GM20431 (cell line): ENCODE results near the gene MEGF8.

ENCODE experiments used
- in situ Hi-C: fragments of 300-500 bp; cut with MseI, MboI; formaldehyde crosslinking; loops from one replicate; pipeline ENCODE4 v1.15.0; 2020; ENCODE audit warnings: low sequenced_read_pairs; ENCODE audit not compliant: unreplicated experiment

Gene MEGF8

DNA sequence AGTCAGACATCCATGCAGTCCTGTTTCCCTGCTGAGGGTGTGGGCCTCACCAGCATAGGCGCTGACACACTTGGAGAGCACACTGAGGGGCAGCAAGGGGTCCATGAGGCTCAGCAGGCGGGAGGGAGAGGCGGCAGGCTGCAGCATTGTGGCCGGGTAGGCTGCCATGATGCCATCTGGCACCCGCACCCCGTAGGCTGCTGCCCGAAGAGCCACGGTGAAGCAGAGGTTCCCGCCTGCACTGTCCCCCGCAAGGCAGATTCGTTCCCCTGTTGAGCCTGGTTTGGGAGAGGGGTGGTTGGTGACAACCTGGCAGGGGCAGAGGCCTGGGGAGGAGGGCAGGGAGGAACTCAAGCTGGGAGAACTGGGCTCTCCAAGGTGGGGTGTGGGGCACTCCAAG is 80.7 kb downstream of the MEGF8 start:
- in situ Hi-C loops: no loop called here

DNA sequence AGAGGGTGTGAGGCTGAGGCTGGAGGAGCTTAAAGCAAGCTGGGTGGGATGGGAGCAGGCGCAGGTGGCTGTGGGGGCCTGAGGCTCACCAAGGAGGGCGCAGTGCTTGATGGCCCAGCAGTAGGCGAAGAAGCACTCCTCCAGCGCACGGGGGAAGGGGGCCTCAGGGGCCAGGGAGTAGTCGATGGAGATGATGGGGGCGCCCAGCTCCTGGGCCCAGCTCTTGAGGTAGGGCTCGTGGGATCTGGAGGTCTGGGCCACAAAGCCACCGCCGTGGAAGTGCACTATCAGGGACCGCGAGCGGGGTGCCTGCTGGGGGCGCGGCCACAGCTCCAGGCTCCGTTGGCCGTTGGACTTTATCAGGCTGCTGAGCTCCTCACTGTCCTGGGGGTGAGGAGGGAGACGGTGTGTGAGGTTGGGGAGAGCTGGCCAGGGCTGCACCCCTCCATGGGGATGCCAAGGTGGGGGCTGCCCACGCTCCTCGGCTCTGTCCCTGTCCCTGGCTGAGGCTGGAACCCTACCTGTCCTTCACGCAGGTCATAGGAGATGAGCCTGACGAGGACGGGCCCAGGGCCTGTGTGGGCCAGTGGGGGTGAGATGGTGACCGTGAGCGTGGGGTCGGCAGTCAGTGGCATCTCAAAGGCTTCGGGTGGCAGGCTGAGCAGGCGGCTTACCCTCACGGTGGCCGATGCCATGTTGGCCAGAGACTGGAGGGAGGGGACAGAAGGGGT is 81.8 kb downstream of the MEGF8 start:
- in situ Hi-C loops: no loop called here

DNA sequence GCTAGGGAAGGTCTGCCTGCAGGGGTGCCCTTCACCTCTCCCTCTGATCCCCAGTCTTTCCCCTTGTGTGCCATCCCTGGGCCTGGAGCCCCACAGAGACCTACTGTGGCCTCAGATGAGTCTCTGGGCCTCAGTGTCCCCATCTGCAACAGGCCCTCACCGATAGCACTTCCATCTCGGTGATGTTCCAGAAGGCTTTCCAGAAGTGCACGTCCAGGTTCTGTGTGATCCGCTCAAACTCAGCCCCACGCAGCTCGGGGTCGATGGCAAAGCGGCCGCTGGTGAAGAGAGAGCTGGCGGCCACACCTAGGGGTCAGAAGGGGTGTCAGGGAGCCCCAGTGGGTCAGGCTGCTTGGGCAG is 82.4 kb downstream of the MEGF8 start:
- in situ Hi-C loops: no loop called here

DNA sequence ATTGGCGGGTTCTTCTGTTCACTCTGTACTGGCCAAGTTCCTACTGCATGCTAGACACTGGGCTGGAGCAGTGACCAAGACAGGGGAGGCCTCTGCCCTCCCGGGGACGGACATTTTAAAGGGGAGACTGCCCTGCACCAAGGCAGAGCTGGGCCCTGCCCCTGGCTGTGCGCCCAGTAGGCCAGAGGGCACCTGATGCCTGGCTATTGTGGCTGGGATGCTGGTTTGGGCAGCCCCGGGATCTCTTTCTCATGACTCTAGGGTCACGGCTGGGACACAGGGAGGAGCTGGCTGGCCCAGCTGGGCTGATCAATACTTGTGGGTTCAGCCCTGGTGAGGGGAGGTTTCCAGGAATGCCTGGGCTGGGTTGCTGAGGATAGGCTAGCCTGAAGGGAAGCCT is 84.0 kb downstream of the MEGF8 start:
- in situ Hi-C loops: no loop called here

GRCh38 chr19:42410371-42410770 is 84.9 kb downstream of the MEGF8 start:
- in situ Hi-C loops: no loop called here

GRCh38 chr19:42411581-42412178 is 86.2 kb downstream of the MEGF8 start:
- in situ Hi-C loops: no loop called here

DNA sequence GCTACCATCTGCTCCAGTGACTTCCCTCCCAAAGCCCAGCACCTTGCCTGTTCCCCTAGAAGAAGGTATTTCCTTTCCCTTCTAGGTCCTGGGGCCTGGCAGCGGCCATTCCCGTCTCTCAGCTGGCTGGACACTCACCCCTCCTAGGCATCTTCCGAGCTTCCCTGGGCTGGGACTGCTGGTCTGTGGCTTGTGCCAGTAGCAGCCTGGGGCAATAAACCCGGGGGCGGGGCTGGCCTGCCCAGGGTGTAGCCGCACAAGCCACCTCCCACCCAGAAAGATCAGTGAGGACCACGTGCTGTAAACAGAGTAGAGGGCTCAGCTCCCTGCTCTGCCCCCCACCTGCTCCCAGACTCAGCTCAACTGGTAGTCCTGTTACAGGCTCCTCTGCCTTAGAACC is 86.8 kb downstream of the MEGF8 start:
- in situ Hi-C loops: no loop called here

DNA sequence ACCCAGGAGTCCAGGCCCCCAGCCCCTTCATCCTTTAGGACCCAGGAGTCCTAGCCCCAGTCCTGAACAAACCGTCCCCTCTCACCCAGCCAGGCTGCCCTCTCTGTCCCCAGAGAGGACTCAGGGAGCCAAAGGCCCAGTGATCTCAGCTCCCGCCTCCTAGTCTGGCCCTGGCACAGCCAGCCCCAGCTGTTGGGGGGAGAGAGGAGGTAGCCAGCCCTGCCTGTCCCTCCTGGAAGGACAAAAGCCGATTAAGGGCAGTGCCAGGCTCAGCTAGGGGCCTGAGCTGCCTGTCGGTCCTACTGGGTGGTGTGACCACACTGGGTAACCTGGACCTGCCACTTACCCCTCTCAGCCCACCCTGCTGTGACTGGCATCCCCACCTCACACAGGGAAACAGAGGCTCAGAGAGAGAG is 87.2 kb downstream of the MEGF8 start:
- in situ Hi-C loops: no loop called here

GRCh38 chr19:42419309-42419708 is 93.9 kb downstream of the MEGF8 start:
- in situ Hi-C loops: no loop called here

GRCh38 chr19:42420055-42420544 is 94.7 kb downstream of the MEGF8 start:
- in situ Hi-C loops: no loop called here

DNA sequence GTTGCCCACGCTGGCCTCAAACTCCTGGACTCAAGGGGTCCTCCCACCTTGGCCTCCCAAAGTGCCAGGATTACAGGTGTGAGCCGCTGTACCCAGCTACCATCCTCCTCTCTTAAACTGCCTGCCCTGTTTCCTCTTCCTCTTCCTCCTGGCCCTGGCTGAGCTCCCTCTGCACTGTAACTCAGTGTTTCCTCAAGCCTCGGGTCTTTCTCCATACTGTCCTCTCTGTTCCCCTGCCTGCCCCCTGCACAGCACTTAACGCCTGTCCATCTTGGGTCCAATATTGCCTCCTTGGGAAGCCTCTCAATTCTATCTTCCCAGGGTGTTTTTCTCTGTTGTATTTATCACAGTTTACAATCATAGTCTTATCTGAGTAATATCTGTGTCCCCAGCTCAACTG is 95.7 kb downstream of the MEGF8 start:
- in situ Hi-C loops: no loop called here

DNA sequence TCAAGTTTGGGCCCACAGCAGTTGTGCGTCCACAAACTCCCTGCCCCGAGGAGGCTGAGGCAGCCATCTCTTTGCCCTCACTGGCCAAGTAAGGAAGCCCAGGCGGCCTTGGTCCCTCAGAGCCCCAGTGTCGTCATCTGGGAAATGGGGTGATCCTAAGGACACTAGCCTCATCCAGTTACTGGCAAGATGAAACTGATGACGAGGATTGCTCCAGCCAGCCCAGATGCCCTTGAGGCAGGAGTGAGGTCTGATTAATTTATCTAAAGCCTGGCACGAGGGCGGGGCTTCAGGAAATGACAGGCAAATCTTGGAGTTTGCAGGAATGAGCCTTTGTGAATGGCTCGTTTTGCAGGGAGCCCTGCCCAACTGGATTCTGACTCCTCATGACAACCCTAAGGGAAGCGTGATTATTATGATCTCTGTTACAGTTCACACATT is 96.2 kb downstream of the MEGF8 start:
- in situ Hi-C loops: no loop called here

DNA sequence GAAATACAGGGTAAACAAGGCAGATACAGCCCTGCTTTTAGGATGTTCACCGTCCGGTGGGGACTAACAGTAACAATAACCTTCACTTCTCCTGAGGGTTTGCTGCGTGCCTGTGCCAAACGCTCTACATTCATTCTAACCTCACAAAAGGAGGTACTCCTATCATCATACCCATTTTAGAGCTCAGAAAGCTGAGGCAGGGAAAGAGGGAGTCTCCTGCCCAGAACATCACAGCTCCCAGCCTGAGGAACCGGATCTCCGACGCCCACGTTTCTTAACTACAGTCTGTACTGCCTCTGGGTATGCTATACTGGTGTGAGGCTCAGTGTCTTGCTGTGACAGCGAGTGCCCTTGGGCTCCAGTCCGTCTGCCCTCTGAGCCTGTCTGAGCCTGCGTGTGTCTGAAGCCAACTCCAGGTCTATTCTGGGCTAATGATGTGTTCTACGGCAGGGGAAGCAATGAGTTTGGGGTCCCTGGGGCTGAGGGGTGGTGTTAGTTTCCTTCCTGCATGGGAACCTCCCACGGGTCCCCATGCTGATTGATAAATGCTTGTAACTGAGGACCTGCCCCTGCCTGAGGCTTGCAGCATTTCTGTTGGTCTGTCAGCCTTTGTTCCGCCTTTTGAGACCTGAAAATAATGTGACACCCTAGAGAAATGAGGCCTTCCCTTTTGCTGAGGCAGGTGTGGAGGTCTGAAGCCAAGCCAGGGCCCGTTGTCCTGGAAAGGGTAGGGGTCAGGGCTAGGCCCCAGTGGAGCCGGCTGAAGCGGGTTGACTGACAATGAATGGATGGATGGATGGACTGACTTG is 96.9 kb downstream of the MEGF8 start:
- in situ Hi-C loops: no loop called here

DNA sequence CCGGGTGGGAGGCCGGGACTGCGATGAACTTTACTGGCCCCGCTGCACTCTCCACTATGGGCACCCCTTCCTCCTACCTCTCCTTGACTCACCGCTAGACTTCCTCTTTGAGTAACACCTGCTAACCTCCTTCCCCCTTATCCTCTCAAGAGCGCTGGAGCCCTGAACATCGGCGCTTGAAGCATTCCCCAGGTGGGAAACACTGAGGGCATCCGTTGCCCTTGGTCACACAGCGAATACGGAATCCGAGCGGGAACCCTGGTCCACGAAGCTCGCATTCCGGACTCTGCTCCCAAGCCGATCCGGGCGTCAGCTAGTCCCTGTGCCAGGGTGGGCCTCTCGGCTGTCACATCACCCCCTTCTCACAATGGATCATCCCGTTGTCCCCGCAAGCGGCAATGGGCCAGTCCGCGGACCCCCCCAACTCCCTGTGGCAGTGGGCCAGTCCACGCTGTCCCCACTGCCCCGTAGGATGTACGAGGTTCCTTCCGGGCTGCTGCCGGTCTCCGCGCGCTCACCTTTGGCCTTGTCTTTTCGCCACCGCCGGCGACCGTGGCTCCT is 97.5 kb downstream of the MEGF8 start:
- in situ Hi-C loops: no loop called here

- in situ Hi-C loops: no loop called here
Observed at GRCh38 chr19:42423462-42424344, 98.3 kb downstream of the MEGF8 start.

DNA sequence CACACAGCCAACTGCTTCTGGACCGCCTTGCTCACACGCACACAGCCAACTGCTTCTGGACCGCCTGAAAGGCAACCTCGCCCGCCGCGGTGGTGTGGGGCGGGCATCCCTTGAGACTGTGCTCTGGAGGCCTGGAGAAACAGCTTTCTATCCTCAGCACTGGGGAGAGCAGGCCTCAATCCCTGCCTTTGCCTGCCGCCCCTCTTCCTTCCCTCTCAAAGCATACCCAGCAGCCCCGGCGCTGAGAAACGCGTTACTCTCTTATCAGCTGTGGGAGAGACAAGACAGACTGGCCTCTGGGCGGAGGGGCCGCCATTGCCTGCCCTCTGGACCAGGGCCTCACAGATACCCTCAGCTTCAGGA is 98.9 kb downstream of the MEGF8 start:
- in situ Hi-C loops: no loop called here

GRCh38 chr19:42424712-42425131 is 99.3 kb downstream of the MEGF8 start:
- in situ Hi-C loops: no loop called here

DNA sequence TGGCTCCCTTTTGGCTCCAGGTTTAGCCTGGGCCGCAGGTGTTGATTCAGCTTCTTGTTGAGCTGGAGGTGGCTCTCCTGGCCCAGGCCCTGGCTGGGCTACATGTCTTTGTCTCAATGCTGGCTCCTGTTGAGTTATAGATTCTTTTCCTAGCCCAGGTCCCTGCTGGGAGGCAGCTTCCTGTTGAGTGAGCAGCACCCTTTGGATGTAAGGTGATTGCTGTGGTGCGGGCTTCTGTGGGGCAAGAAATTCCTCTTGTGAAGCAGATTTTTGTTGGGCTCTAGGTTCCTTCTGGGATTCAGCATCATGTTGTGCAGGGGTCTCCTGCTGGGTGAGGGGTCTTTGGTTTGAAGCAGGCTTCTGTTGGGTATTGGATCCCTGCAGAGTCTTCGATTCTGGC is 101.2 kb downstream of the MEGF8 start:
- in situ Hi-C loops: no loop called here

- in situ Hi-C loops: no loop called here
Observed at GRCh38 chr19:42427313-42427712, 101.9 kb downstream of the MEGF8 start, which contains the start of gene LIPE. TSS of gene LIPE (minus strand) at chr19:42427388. CDS start at chr19:42427149, 239 bp downstream.
